Parathyroid adenoma (tissue), 2 donors: ENCODE results near the gene SP140L.

ENCODE experiments used
- H2AFZ ChIP-seq: fragments of 300-600 bp; sonication (generic); one replicate; pipeline ENCODE4 v1.7.0; 2017; ENCODE audit warnings: antibody characterized with exemption, mild to moderate bottlenecking
- H3K27ac ChIP-seq: fragments of 300-600 bp; sonication (generic); one replicate; pipeline ENCODE4 v1.7.0; 2017
- H3K27me3 ChIP-seq: fragments of 300-600 bp; sonication (generic); one replicate; pipeline ENCODE4 v1.7.0; 2017; ENCODE audit warnings: low read length; ENCODE audit not compliant: control insufficient read depth, insufficient read depth
- H3K36me3 ChIP-seq: fragments of 300-600 bp; sonication (generic); one replicate; pipeline ENCODE4 v1.7.0; 2017; ENCODE audit warnings: low read length; ENCODE audit not compliant: control insufficient read depth, insufficient read depth
- H3K4me1 ChIP-seq: fragments of 300-600 bp; sonication (generic); one replicate; pipeline ENCODE4 v1.7.0; 2017; ENCODE audit warnings: control low read depth
- H3K4me2 ChIP-seq: fragments of 300-600 bp; sonication (generic); one replicate; pipeline ENCODE4 v1.7.0; 2017; ENCODE audit warnings: low read length
- H3K4me3 ChIP-seq: fragments of 300-600 bp; sonication (generic); one replicate; pipeline ENCODE4 v1.7.0; 2017; ENCODE audit warnings: low read depth, low read length
- H3K79me2 ChIP-seq: fragments of 300-600 bp; sonication (generic); one replicate; pipeline ENCODE4 v1.7.0; 2017; ENCODE audit warnings: control low read depth
- H3K9ac ChIP-seq: fragments of 300-600 bp; sonication (generic); one replicate; pipeline ENCODE4 v1.7.0; 2017; ENCODE audit warnings: mild to moderate bottlenecking
- H3K9me3 ChIP-seq: fragments of 300-600 bp; sonication (generic); one replicate; pipeline ENCODE4 v1.7.0; 2017; ENCODE audit warnings: low read length; ENCODE audit not compliant: control insufficient read depth
- CTCF ChIP-seq: fragments of 300-600 bp; sonication (generic); IDR thresholded peaks from one replicate; pipeline ENCODE4 v1.7.0; 2017; ENCODE audit warnings: antibody characterized with exemption, mild to moderate bottlenecking
- donor health status: primary hyperparathyroidism.

SP140L gene

GRCh38 chr2:230425377-230425776, 98.4 kb downstream of the SP140L start:
- Histone ChIP-seq H3K4me1 (no peaks in the 10 kb centered on the region), H3K9me3 (no peaks in the 10 kb centered on the region)

GRCh38 chr2:230429513-230429912, 102.5 kb downstream of the SP140L start:
- no peak for TF ChIP-seq CTCF
- H3K4me2 ChIP-seq = no peak overlapping the region
- H3K27ac ChIP-seq = no peak overlapping the region
- no peak overlapping the region for H3K9ac ChIP-seq
- no peak overlapping the region for H2AFZ ChIP-seq
- peaks cover 9% of the 10 kb centered on the region for H3K79me2 ChIP-seq
- no peaks in the 10 kb centered on the region for H3K36me3 ChIP-seq
- H3K4me1 ChIP-seq = no peaks in the 10 kb centered on the region
- no peak overlapping the region for H3K4me3 ChIP-seq
- no peaks in the 10 kb centered on the region for H3K27me3 ChIP-seq
- no peaks in the 10 kb centered on the region for H3K9me3 ChIP-seq

More at GRCh38 chr2:230425377-230425776, 98.4 kb downstream of the SP140L start:
- H3K36me3 ChIP-seq = no peaks in the 10 kb centered on the region
- H3K4me2 ChIP-seq = no peak overlapping the region
- H3K27ac ChIP-seq = no peak overlapping the region
- H3K27me3 ChIP-seq = no peaks in the 10 kb centered on the region
- H3K79me2 ChIP-seq = peaks cover 6% of the 10 kb centered on the region
- H3K4me3 ChIP-seq = no peak overlapping the region
- no peak overlapping the region for H2AFZ ChIP-seq
- TF ChIP-seq CTCF = no peak
- H3K9ac ChIP-seq = no peak overlapping the region

GRCh38 chr2:230430957-230431910, 104.2 kb downstream of the SP140L start:
- Histone ChIP-seq H3K9ac (no peak overlapping the region), H3K27me3 (no peaks in the 10 kb centered on the region), H3K79me2 (peaks cover 12% of the 10 kb centered on the region), H2AFZ (no peak overlapping the region), H3K4me2 (no peak overlapping the region), H3K4me3 (no peak overlapping the region), H3K4me1 (no peaks in the 10 kb centered on the region), H3K27ac (no peak overlapping the region), H3K9me3 (no peaks in the 10 kb centered on the region), H3K36me3 (no peaks in the 10 kb centered on the region)
- no peak for TF ChIP-seq CTCF

- no peak overlapping the region for H2AFZ ChIP-seq
- no peaks in the 10 kb centered on the region for H3K9me3 ChIP-seq
- no peak for TF ChIP-seq CTCF
- H3K4me3 ChIP-seq = no peak overlapping the region
- peaks cover 12% of the 10 kb centered on the region for H3K79me2 ChIP-seq
- H3K4me1 ChIP-seq = no peaks in the 10 kb centered on the region
- no peak overlapping the region for H3K27ac ChIP-seq
- no peak overlapping the region for H3K9ac ChIP-seq
- no peaks in the 10 kb centered on the region for H3K36me3 ChIP-seq
- no peaks in the 10 kb centered on the region for H3K27me3 ChIP-seq
- H3K4me2 ChIP-seq = no peak overlapping the region
Observed at GRCh38 chr2:230434677-230435324, 107.8 kb downstream of the SP140L start.
